ENCODE data around the gene UPP2.

- TF ChIP-seq EP300 (IDR thresholded peaks at IDR 0.05; ENCODE audit: low read length) (no peak), E2F4 (CRISPR knock-in tag; IDR thresholded peaks at IDR 0.05; ENCODE audit: low read depth) (no peak), ZNF707 (CRISPR knock-in tag; conservative IDR thresholded peaks at IDR 0.05) (no peak), CTCF (IDR thresholded peaks at IDR 0.05 in 2 of 3, conservative IDR thresholded peaks at IDR 0.05 in 1 of 3; ENCODE audit: insufficient read depth in 2 of 3, low read depth in 1 of 3, low read length in 3 of 3) (no peak), ZNF785 (CRISPR knock-in tag; IDR thresholded peaks at IDR 0.05) (no peak), NKRF (IDR thresholded peaks at IDR 0.05; ENCODE audit: borderline replicate concordance) (no peak), MYC (IDR thresholded peaks at IDR 0.05; ENCODE audit: low read depth, low read length) (no peak), MYC (CRISPR knock-in tag; IDR thresholded peaks at IDR 0.05; ENCODE audit: borderline replicate concordance, low read depth) (no peak), ZBTB7A (IDR thresholded peaks at IDR 0.05; ENCODE audit: borderline replicate concordance, control insufficient read depth, low read depth, low read length) (no peak), SIX5 (IDR thresholded peaks at IDR 0.05; ENCODE audit: borderline replicate concordance in 1 of 2, insufficient read depth in 1 of 2, low read depth in 1 of 2, low read length in 2 of 2) (no peak)
Measured at GRCh38 chr2:158088093-158088492, 13.6 kb upstream of the UPP2 start.

Data from K562 (cell line).